ENCODE results near the gene COX11. TPM values are rescaled to one million over a fixed set of nuclear protein-coding genes. Genes with fewer than 3 reads are reported as not detected.

The COX11 gene
- total and polyA plus RNA-seq, 2 of the 13 experiments (the other 11 are each of a cell fraction or from before 2014, with no cell fraction given), result 103 to 203 TPM

- DNase-seq (ENCODE audit: low spot score) (no peak), ATAC-seq (no peak), FAIRE-seq (no peak)
- no peaks in the 10 kb centered on the region for H4K20me1 ChIP-seq (ENCODE audit: insufficient read depth, low read length)
- CTCF ChIA-PET (ENCODE audit: low intra/inter-chr PET ratio, low total read pairs), result no interaction called here
- no peak for TF ChIP-seq RNF2 (conservative IDR thresholded peaks at IDR 0.05; ENCODE audit: low read depth)
- TF ChIP-seq CBFB (CRISPR knock-in tag; IDR thresholded peaks at IDR 0.05), result no peak
- TF ChIP-seq EP300 (IDR thresholded peaks at IDR 0.05; ENCODE audit: low read depth in 2 of 2, low read length in 2 of 2), result no peak
- no peak for TF ChIP-seq EP300 (CRISPR knock-in tag; IDR thresholded peaks at IDR 0.05; ENCODE audit: borderline replicate concordance)
- TF ChIP-seq SNAPC2 (CRISPR knock-in tag; IDR thresholded peaks at IDR 0.05), result no peak
- TF ChIP-seq GZF1 (CRISPR knock-in tag; IDR thresholded peaks at IDR 0.05), result no peak
- TF ChIP-seq MBD4 (IDR thresholded peaks at IDR 0.05; ENCODE audit: borderline replicate concordance, low read length), result no peak
- TF ChIP-seq, protein P1, sequence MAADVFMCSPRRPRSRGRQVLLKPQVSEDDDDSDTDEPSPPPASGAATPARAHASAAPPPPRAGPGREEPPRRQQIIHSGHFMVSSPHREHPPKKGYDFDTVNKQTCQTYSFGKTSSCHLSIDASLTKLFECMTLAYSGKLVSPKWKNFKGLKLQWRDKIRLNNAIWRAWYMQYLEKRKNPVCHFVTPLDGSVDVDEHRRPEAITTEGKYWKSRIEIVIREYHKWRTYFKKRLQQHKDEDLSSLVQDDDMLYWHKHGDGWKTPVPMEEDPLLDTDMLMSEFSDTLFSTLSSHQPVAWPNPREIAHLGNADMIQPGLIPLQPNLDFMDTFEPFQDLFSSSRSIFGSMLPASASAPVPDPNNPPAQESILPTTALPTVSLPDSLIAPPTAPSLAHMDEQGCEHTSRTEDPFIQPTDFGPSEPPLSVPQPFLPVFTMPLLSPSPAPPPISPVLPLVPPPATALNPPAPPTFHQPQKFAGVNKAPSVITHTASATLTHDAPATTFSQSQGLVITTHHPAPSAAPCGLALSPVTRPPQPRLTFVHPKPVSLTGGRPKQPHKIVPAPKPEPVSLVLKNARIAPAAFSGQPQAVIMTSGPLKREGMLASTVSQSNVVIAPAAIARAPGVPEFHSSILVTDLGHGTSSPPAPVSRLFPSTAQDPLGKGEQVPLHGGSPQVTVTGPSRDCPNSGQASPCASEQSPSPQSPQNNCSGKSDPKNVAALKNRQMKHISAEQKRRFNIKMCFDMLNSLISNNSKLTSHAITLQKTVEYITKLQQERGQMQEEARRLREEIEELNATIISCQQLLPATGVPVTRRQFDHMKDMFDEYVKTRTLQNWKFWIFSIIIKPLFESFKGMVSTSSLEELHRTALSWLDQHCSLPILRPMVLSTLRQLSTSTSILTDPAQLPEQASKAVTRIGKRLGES (CRISPR knock-in tag; IDR thresholded peaks at IDR 0.05; ENCODE audit: borderline replicate concordance), result no peak
- TF ChIP-seq ZNF484 (CRISPR knock-in tag; IDR thresholded peaks at IDR 0.05; ENCODE audit: borderline replicate concordance, low read depth), result no peak
- TF ChIP-seq TRIM24 (CRISPR knock-in tag; IDR thresholded peaks at IDR 0.05), result no peak
- TF ChIP-seq ZBTB3 (CRISPR knock-in tag; IDR thresholded peaks at IDR 0.05; ENCODE audit: borderline replicate concordance, low read depth), result no peak
- TF ChIP-seq SALL1 (CRISPR knock-in tag; IDR thresholded peaks at IDR 0.05), result no peak
- TF ChIP-seq ESRRA (CRISPR knock-in tag; IDR thresholded peaks at IDR 0.05; ENCODE audit: low read depth), result no peak
- no peak for TF ChIP-seq RXRA (CRISPR knock-in tag; IDR thresholded peaks at IDR 0.05)
- no peak for TF ChIP-seq TRAFD1 (CRISPR knock-in tag; IDR thresholded peaks at IDR 0.05; ENCODE audit: borderline replicate concordance)
- TF ChIP-seq ZNF775 (CRISPR knock-in tag; IDR thresholded peaks at IDR 0.05; ENCODE audit: borderline replicate concordance), result no peak
- H3K4me2 ChIP-seq (ENCODE audit: low read depth, low read length), result no peak overlapping the region
- H3K27me3 ChIP-seq (ENCODE audit: control insufficient read depth in 1 of 2, insufficient read depth in 2 of 2, low read length in 2 of 2), result no peaks in the 10 kb centered on the region
- H3K9me3 ChIP-seq (ENCODE audit: low read length), result no peaks in the 10 kb centered on the region
- POLR2A ChIA-PET, result no interaction called here
- in situ Hi-C loops (cut with HindIII; ENCODE audit: extremely low pct_ligation_motif_present, low pct_unique_long_range_greater_than_20kb), result no loop called here
- WGBS (ENCODE audit: low lambda C conversion rate), result 96% methylated on average over 1 of the region's 1 CpG
- peaks cover 19% of the 10 kb centered on the region for H3K4me1 ChIP-seq (ENCODE audit: insufficient read depth, low read length)
- no peak overlapping the region for H3K9ac ChIP-seq (ENCODE audit: insufficient read depth, low read depth, low read length)
- H3K36me3 ChIP-seq (replicated peaks in 1 of 2; ENCODE audit: control insufficient read depth in 1 of 2, insufficient read depth in 2 of 2, low read length in 2 of 2), result peaks cover 3 to 5% of the 10 kb centered on the region in 2 experiments; a peak in 3 of 5 replicates
- no peak overlapping the region for H3K4me3 ChIP-seq (replicated peaks in 1 of 3; ENCODE audit: insufficient read depth in 1 of 3, low read depth in 2 of 3, low read length in 3 of 3)
- BruUV-seq (replicated peaks), result no TSS peak
- H2AFZ ChIP-seq (ENCODE audit: low read length), result no peak overlapping the region
- no peaks in the 10 kb centered on the region for H3K79me2 ChIP-seq (ENCODE audit: insufficient read depth, low read length)
- intact Hi-C loops (cut with micrococcal nuclease; ENCODE audit: unreplicated experiment), result no loop called here
- no peak overlapping the region for H3K27ac ChIP-seq (ENCODE audit: extremely low read length, insufficient read depth, low read length)
These were observed 22.8 kb downstream of the COX11 start for GRCh38 chr17:54945671-54946070.
